ENCODE measurements around the gene OR2W1.

Gene OR2W1

GRCh38 chr6:29045075-29045474 lies at the start of gene OR2W1:
Gene OR2W1, minus strand, starts transcription at chr6:29045175. Its CDS starts 0 bp downstream, at chr6:29045175.
- DNase-seq (ENCODE audit: low spot score), result no peak

GRCh38 chr6:29092957-29093356 lies 48.0 kb upstream of the OR2W1 start:
- DNase-seq (ENCODE audit: low spot score), result no peak

GRCh38 chr6:29087213-29087612 lies 42.2 kb upstream of the OR2W1 start, which contains the start of gene OR2B3:
Gene OR2B3, minus strand, starts transcription at chr6:29087313. Its CDS starts 65 bp downstream, at chr6:29087248.
- no peak for DNase-seq (ENCODE audit: low spot score)

GRCh38 chr6:29082457-29082856 lies 37.5 kb upstream of the OR2W1 start:
- no peak for DNase-seq (ENCODE audit: low spot score)

- DNase-seq (ENCODE audit: low spot score), result no peak
Measured at GRCh38 chr6:29081312-29081711, 36.3 kb upstream of the OR2W1 start.

GRCh38 chr6:29079203-29079602 lies 34.2 kb upstream of the OR2W1 start:
- no peak for DNase-seq (ENCODE audit: low spot score)

- peak; percentile 30 for DNase-seq (ENCODE audit: low spot score)
Measured at GRCh38 chr6:29071831-29072723, 27.1 kb upstream of the OR2W1 start.

GRCh38 chr6:29051680-29052079 lies 6.7 kb upstream of the OR2W1 start:
- no peak for DNase-seq (ENCODE audit: low spot score)

GRCh38 chr6:29035951-29036350 lies 9.0 kb downstream of the OR2W1 start:
- no peak for DNase-seq (ENCODE audit: low spot score)

GRCh38 chr6:29028821-29029220 lies 16.2 kb downstream of the OR2W1 start:
- no peak for DNase-seq (ENCODE audit: low spot score)

GRCh38 chr6:29025927-29026585 lies 18.9 kb downstream of the OR2W1 start:
- no peak for DNase-seq (ENCODE audit: low spot score)

- DNase-seq (ENCODE audit: low spot score), result no peak
Measured at GRCh38 chr6:29021434-29021833, 23.5 kb downstream of the OR2W1 start.

- no peak for DNase-seq (ENCODE audit: low spot score)
Measured at GRCh38 chr6:29019629-29020028, 25.3 kb downstream of the OR2W1 start.

- DNase-seq (ENCODE audit: low spot score), result no peak
Measured at GRCh38 chr6:29017428-29017802, 27.6 kb downstream of the OR2W1 start.

- DNase-seq (ENCODE audit: low spot score), result peak; percentile 74
Measured at GRCh38 chr6:29016559-29017427, 28.2 kb downstream of the OR2W1 start.

GRCh38 chr6:29014729-29015608 lies 30.0 kb downstream of the OR2W1 start:
- DNase-seq (ENCODE audit: low spot score), result no peak

- DNase-seq (ENCODE audit: low spot score), result peak; percentile 7
Measured at GRCh38 chr6:29011276-29011734, 33.7 kb downstream of the OR2W1 start.

- no peak for DNase-seq (ENCODE audit: low spot score)
Measured at GRCh38 chr6:29009358-29009757, 35.6 kb downstream of the OR2W1 start.

- DNase-seq (ENCODE audit: low spot score), result no peak
Measured at GRCh38 chr6:29008089-29008488, 36.9 kb downstream of the OR2W1 start.

- peak; percentile 22 for DNase-seq (ENCODE audit: low spot score)
Measured at GRCh38 chr6:29005183-29005885, 39.6 kb downstream of the OR2W1 start, which contains the start of gene ZNF311. Gene ZNF311, minus strand, starts transcription at chr6:29005315. Its CDS starts 1,361 bp downstream, at chr6:29003954.
